GM19395 (cell line): ENCODE data around the gene ATXN1.
A peak's percentile ranks its signal among the peaks of the same experiment; 100 is the strongest.

Source experiments
- ATAC-seq: cut with Tn5 transposase; IDR thresholded peaks from one replicate; pipeline ENCODE4 v1.9.1; 2021; ENCODE audit warnings: mild to moderate bottlenecking, moderate library complexity; ENCODE audit not compliant: unreplicated experiment

ATXN1 gene

DNA sequence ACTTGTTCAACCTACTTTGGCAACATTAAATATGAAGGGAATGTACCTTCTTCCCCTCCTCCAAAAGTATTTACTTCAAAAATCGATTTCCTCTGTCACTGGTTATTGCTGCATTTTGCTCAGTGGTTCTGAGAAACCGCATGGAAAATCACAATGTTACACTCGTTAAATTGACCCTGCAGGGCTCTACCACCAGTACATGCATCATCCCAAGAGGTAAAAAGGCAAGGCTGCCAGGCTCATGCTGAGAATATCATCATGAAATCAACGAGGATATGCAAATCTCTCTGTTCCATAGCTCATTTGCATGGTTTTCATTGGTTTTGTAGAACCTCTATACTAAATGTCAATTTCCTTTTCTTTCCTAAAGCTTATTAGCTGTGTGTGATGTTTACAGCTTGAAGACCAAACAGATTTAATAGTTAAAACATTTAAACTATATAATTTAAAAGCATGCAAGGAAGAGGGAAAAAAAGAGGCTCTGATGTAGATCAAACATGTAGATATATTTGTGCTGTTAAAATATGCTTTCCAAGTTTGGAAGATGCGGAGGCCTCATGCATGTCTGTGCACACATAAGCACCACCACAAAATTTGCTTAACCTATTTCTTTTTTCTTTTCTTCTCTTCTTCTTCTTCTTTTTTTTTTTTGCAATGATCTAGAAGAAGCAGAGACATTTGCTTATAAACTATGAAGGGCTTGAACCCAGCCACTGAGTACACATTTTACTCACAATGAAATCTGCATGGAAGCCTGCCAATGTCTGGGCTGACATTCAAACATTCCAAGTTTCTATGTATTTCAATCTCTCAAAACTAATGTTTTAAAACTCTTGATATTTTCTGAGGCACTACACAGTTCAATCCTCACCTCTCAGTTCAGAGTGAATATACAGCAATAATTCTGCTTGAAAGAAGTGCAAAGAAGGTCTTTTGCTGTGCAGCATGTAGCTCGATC lies 328.9 kb downstream of the ATXN1 start:
- ATAC-seq: peak; percentile 69

DNA sequence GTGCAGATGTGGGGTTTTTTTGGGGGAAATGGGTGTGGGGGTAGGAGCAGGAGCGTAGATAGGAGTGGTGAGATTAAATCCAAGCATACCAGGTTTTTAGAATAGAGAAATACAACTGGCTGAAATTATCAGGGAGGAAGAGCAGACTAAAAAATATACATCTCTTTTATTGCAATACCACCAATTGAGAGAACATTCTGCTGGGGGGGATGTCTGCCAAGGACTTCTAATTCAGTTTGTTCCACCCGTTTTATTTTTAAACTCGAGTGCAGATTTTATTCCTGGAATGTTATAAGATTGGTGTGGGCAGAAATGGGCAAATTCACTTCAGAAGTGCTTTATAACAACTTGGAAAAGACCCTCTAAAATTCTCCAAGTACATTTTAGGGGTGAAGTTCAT lies 330.2 kb downstream of the ATXN1 start:
- ATAC-seq: no peak

DNA sequence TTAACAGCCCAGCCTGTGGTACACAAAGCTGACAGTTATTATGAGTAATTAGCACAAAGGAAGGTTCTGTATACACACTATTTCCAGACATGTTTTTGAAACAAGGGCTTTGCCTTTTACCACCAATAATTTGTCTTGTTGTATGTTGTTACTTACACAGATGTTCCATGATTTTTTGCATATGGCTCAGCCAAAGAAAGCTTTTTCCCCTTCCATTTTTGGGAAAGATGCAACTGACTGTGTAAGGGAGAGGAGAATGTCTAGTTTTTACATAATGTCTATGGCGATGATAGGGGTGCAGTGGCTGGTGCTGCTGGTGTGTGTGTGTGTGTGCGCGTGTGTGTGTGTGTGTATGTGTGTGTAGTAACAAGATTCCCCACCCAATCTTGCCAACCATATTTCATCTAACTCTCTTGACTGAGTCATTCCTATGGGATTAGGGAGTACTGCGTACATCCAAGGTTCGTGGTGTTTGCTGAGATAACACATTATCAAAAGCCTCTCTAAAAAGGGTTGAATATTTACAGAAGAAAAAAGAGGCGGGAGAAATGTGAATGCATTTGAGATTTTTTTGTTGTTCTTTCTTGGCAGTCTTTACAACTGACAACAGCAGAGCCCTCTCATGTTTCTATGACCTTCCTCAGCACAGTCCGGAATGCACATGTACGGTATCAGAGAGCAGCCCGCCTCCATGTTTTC lies 330.7 kb downstream of the ATXN1 start:
- no peak for ATAC-seq

DNA sequence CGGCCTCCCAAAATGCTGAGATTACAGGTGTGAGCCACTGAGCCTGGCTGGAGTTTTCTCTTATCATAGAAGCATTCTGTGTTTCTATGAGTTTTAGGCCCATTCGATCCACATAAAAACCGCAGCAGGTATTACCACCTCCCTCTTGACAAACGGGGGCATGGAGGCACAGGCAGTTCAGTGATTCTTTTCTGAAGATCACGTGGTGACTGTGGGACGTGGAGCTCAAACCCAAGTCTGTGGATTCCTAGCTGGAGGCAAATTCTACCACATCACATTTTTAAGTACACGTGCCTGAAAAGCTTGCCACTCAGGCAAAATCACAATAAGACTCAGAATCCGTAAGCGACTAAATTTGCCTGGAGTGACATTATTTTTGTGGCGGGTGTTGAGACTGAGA lies 331.6 kb downstream of the ATXN1 start:
- no peak for ATAC-seq

DNA sequence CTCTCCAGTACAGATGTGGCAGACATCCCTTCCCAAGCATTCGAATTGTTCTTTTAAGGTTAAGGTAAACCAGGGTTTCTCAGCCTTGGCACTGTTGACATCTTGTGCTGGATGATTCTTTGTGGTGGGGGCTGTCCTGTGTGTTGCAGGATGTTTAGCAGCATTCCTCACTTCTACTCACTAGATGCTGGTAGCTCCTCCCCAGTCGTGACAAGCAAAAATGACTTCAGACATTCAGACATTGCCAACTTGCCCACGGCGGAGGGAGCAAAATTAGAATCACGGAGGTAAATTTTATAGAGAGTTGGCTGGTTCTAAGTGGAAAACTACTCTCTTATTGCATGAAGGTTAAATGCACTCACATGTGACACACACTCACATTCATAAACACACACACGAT lies 334.1 kb downstream of the ATXN1 start:
- ATAC-seq: no peak

- ATAC-seq: no peak
Measured at GRCh38 chr6:16425881-16426615, 335.2 kb downstream of the ATXN1 start.

GRCh38 chr6:16421462-16421960 lies 339.7 kb downstream of the ATXN1 start:
- ATAC-seq: peak; percentile 27

DNA sequence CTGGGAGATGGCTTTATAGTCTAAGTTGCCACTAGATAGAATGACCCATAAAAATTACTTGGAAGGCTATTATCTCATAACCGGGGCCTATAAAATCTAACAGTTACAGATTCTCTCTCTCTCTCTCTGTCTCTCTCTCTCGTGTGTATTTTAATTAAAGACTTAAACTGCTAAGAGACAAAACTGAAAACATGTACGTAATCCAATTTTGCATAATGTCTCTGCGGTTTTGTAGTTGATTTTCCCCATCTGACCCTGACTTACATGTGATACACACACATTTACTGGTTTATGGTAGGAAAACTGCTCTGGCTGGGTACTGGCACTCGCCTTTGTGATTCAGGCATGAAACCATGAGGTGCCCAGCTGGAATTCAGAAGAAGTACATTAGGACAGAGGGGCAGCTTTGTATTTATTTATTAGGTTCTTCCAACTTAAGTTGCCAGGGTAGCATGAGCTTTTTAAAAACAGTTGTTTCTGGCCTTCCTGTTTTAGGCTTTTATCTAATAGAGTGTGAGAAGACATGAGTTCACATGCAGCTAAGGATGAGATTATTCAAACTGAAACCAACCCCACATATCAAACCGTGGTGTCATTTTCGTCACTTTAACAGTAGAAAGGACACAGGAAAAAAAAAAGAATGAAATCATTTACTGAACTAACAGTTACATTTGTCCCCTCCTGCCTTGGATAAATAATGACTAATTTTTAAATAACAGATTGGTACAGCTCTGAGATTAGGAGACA lies 340.4 kb downstream of the ATXN1 start:
- peak; percentile 79 for ATAC-seq

DNA sequence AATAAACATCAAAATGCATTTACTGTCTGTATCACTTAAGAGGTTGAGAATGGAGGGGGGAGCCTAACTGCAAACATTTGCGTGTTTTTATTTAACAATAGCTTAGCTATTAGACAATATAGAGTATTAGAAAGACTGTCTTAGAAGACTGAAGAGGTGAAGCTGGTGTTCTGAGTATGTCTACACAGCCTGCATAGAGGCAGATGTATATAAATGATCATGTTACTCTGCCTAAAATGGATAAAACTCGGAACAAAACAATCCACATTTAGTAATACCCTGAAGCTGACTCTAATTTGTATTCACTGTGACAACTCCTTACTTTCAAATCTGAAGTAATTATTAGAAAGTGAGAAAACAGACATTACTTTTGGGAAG lies 340.9 kb downstream of the ATXN1 start:
- peak; percentile 25 for ATAC-seq

DNA sequence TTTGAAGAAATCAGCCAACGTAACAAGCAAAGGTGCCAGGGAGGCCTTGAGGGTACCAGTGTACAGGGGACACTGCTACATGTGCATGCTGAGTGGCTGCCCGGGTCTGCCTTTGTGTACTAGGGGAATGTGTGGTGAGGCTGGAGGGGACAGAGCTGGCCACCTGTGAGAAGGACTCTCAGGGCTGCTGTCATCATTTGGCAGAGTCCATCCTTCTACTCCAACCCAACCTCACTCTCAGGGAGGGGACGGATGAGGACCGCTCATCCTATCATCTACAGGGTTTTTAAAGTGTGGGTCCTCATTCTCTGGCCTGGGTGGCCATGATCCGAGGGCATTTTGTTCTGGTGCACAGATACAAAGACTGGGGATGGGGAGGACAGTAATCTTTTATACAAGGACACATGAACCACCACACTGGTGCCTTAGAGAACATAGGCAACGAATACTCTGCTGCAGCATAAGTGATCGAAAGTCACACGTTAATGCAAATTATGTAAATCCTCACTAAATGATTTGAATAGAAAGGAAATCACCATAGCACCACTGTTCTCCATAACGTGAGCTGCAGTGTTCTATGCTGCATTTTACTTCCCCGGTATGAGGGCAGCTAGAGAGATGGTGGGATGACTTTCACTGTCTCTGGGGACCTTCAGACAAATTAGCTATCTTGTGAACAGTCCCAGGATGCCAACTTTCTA lies 341.5 kb downstream of the ATXN1 start:
- ATAC-seq: peak; percentile 60

GRCh38 chr6:16418151-16418550 lies 343.1 kb downstream of the ATXN1 start:
- no peak for ATAC-seq

DNA sequence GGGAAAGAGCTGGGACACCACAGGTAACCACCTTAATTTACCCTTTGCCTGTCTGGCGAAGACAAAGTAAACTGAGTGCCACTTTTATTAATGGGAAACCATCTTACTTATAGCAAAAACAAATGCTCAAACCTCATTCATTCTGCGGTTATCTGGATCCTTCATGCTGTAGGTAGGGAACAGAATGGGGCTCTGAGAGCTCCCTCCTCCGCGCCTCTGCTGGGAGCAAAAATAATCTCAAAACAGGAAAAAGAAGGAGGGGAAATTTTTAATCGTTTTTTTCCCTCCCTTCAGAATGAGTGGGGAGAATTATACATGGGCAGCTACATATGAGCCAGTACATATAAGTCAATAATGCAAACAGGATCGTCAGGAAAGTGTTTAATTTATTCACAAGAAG lies 345.6 kb downstream of the ATXN1 start:
- ATAC-seq: no peak

DNA sequence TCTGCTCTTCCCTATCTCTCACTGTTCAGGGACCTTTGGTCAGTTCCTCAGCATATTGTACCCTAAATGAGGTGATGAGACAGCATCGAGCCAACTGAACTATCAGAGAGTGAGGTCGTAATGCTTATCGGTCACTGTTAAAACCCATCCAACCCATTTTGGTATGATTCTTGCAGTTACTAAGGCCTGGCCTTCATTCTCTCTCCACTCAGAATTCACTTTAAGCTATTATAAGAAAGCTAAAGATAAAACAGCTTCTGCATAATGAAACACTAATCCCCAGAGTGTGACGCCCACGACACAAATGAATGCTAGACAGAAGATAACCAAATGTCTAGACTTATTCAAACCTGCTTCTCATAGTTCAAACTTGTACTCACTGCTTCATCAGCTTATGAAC lies 347.1 kb downstream of the ATXN1 start:
- peak; percentile 59 for ATAC-seq

- ATAC-seq: peak; percentile 49
Measured at GRCh38 chr6:16413399-16413798, 347.9 kb downstream of the ATXN1 start.

DNA sequence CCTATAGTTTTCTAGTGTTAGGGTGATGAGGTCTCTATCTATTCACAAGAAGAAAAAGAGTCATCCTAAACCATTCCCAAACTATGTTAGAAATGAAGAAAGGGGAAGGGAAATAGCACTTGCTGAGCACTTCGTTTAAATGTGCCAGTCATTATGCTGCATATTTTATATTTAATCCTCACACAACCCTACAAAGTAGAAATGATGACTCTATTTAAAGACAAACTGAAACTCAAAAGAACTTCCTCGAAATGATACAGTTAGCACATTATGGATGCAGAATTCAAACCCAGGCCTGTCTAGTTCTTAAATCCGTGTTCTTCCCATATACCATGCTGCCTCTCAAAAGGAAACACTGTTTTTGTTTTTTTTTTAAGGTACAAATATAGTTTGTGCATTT lies 348.3 kb downstream of the ATXN1 start:
- ATAC-seq: no peak

GRCh38 chr6:16412171-16412570 lies 349.1 kb downstream of the ATXN1 start:
- no peak for ATAC-seq

- ATAC-seq: peak; percentile 53
Measured at GRCh38 chr6:16409531-16410441, 351.5 kb downstream of the ATXN1 start.

GRCh38 chr6:16408766-16409165 lies 352.5 kb downstream of the ATXN1 start:
- ATAC-seq: no peak

DNA sequence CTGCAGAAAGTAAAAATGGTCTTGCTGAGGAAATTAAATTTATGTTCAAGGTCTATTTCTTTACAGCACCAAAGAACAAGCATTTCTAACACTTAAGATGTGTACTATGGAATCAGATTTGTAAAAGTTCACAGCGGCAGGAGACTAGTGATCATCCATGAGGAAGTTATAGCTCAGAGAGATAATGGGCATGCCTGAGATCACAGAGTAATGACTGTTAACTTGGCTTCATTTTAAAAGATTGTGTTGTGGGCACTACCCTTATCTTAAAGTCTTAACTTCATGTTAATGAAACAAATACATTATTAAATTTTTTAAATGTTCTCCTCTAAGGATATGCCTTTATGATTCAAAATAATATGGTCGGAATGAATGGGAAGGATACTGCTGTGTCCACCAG lies 354.3 kb downstream of the ATXN1 start:
- no peak for ATAC-seq
